Islet of Langerhans (tissue), 1 donor: ENCODE results near the gene ITLN2.
"Not testable (repeated sequence)": the region's sequence is repeated elsewhere in the genome, so short reads cannot be mapped to it uniquely, and the experiment has no call there.

Experiments
- FAIRE-seq: peaks from one replicate; lab custom pipeline; 2011; peaks lifted over from hg19 to GRCh38; lab: Jason Lieb, UNC

The ITLN2 gene

GRCh38 chr1:160952129-160952510 lies 2.5 kb downstream of the ITLN2 start:
- FAIRE-seq = no peak

- FAIRE-seq = no peak
These were observed 3.0 kb downstream of the ITLN2 start for GRCh38 chr1:160951443-160952128.

GRCh38 chr1:160950657-160951056 lies 4.0 kb downstream of the ITLN2 start:
- FAIRE-seq = no peak

- FAIRE-seq = no peak
These were observed 4.7 kb downstream of the ITLN2 start for GRCh38 chr1:160949881-160950280.

GRCh38 chr1:160949216-160949880 lies 5.3 kb downstream of the ITLN2 start:
- FAIRE-seq = not testable (repeated sequence)

- FAIRE-seq = not testable (repeated sequence)
These were observed 7.3 kb downstream of the ITLN2 start for GRCh38 chr1:160947174-160947759.

- FAIRE-seq = not testable (repeated sequence)
These were observed 8.7 kb downstream of the ITLN2 start for GRCh38 chr1:160945881-160946280.

- FAIRE-seq = no peak
These were observed 9.5 kb downstream of the ITLN2 start for GRCh38 chr1:160945079-160945478.

- FAIRE-seq = no peak
These were observed 11.7 kb downstream of the ITLN2 start for GRCh38 chr1:160942926-160943325.

GRCh38 chr1:160936666-160937065 lies 17.9 kb downstream of the ITLN2 start:
- FAIRE-seq = not testable (repeated sequence)

GRCh38 chr1:160935527-160936258 lies 18.9 kb downstream of the ITLN2 start:
- FAIRE-seq = no peak

- FAIRE-seq = not testable (repeated sequence)
These were observed 21.3 kb downstream of the ITLN2 start for GRCh38 chr1:160933305-160933704.

GRCh38 chr1:160925652-160926244 lies 28.9 kb downstream of the ITLN2 start:
- FAIRE-seq = no peak

- no peak for FAIRE-seq
These were observed 29.6 kb downstream of the ITLN2 start for GRCh38 chr1:160924791-160925651.

GRCh38 chr1:160916666-160917065 lies 37.9 kb downstream of the ITLN2 start:
- no peak for FAIRE-seq

GRCh38 chr1:160913229-160913628 lies 41.4 kb downstream of the ITLN2 start:
- FAIRE-seq = not testable (repeated sequence)

GRCh38 chr1:160911925-160912324 lies 42.7 kb downstream of the ITLN2 start:
- FAIRE-seq = no peak

GRCh38 chr1:160911441-160911840 lies 43.2 kb downstream of the ITLN2 start:
- no peak for FAIRE-seq

- FAIRE-seq = no peak
These were observed 44.3 kb downstream of the ITLN2 start for GRCh38 chr1:160910170-160910750.

- no peak for FAIRE-seq
These were observed 46.6 kb downstream of the ITLN2 start for GRCh38 chr1:160907976-160908375.

- FAIRE-seq = no peak
These were observed 49.0 kb downstream of the ITLN2 start for GRCh38 chr1:160905617-160905989.
